GM23338 (cell line): ENCODE results near the gene SLU7. TPM values are rescaled to one million over a fixed set of nuclear protein-coding genes. Genes with fewer than 3 reads are reported as not detected.

Source experiments
- ATAC-seq: fragments of 200-7000 bp; cut with Tn5 transposase; 3 replicates; pipeline ENCODE4 v1.9.1; 2020
- DNase-seq: peaks from one replicate; pipeline ENCODE4 v3.0.0-alpha.2; 2015; ENCODE audit warnings: low spot score
- H2AFZ ChIP-seq: fragments of 200-600 bp; sonication (generic); 2 replicates; pipeline ENCODE4 v1.8.0; 2016; ENCODE audit warnings: antibody characterized with exemption, mild to moderate bottlenecking, moderate library complexity
- H3F3A ChIP-seq: fragments of 200-600 bp; sonication (generic); replicated peaks from 2 replicates; pipeline ENCODE4 v1.8.0; 2017; ENCODE audit warnings: antibody characterized with exemption, mixed run types, low read depth
- H3K27ac ChIP-seq: fragments of 200-600 bp; sonication (generic); 2 replicates; pipeline ENCODE4 v1.6.1; 2016; ENCODE audit warnings: low read depth
- H3K27me3 ChIP-seq: fragments of 200-600 bp; sonication (generic); 2 replicates; pipeline ENCODE4 v1.8.0; 2016; ENCODE audit warnings: mild to moderate bottlenecking, mixed run types, moderate library complexity; ENCODE audit not compliant: insufficient read depth
- H3K36me3 ChIP-seq: fragments of 200-600 bp; sonication (generic); 2 replicates; pipeline ENCODE4 v1.8.0; 2016; ENCODE audit warnings: mild to moderate bottlenecking; ENCODE audit not compliant: insufficient read depth
- H3K4me1 ChIP-seq: fragments of 200-600 bp; sonication (generic); 2 replicates; pipeline ENCODE4 v1.8.0; 2016; ENCODE audit warnings: mild to moderate bottlenecking, moderate library complexity; ENCODE audit not compliant: insufficient read depth
- H3K4me2 ChIP-seq: fragments of 200-600 bp; sonication (generic); 2 replicates; pipeline ENCODE4 v1.7.1; 2017; ENCODE audit warnings: mixed run types
- H3K4me3 ChIP-seq: fragments of 200-600 bp; sonication (generic); 2 replicates; pipeline ENCODE4 v1.6.1; 2016; ENCODE audit warnings: mixed run types
- H3K79me2 ChIP-seq: fragments of 200-600 bp; sonication (generic); replicated peaks from 2 replicates; pipeline ENCODE4 v1.8.0; 2017; ENCODE audit warnings: mild to moderate bottlenecking; ENCODE audit not compliant: insufficient read depth
- H3K9me2 ChIP-seq: fragments of 200-600 bp; sonication (generic); 2 replicates; pipeline ENCODE4 v1.8.0; 2017; ENCODE audit not compliant: insufficient read depth
- H4K20me1 ChIP-seq: fragments of 200-600 bp; sonication (generic); replicated peaks from 2 replicates; pipeline ENCODE4 v1.8.0; 2017; ENCODE audit warnings: mild to moderate bottlenecking; ENCODE audit not compliant: insufficient read depth
- H3K27ac Mint-ChIP-seq: 2 replicates; pipeline ENCODE4 v1.8.0; 2020; ENCODE audit warnings: inconsistent platforms, mild to moderate bottlenecking, moderate library complexity, mixed read lengths
- H3K27me3 Mint-ChIP-seq: 3 replicates; pipeline ENCODE4 v1.8.0; 2022; ENCODE audit warnings: low read depth, mild to moderate bottlenecking, moderate library complexity, mixed read lengths, inconsistent platforms; ENCODE audit not compliant: insufficient read depth, poor library complexity
- H3K36me3 Mint-ChIP-seq: 3 replicates; pipeline ENCODE4 v1.8.0; 2021; ENCODE audit warnings: low read depth, mild to moderate bottlenecking, inconsistent platforms, moderate library complexity, mixed read lengths
- H3K4me1 Mint-ChIP-seq: 3 replicates; pipeline ENCODE4 v1.8.0; 2020; ENCODE audit warnings: mild to moderate bottlenecking, inconsistent platforms, mixed read lengths
- H3K4me3 Mint-ChIP-seq: 3 replicates; pipeline ENCODE4 v1.8.0; 2021; ENCODE audit warnings: moderate library complexity, mild to moderate bottlenecking, inconsistent platforms, mixed read lengths
- H3K9me3 Mint-ChIP-seq: 3 replicates; pipeline ENCODE4 v1.8.0; 2020; ENCODE audit warnings: moderate library complexity, mild to moderate bottlenecking, inconsistent platforms, mixed read lengths
- CREB1 ChIP-seq: fragments of 250-450 bp; sonication (Bioruptor Pico); IDR thresholded peaks from 2 replicates; pipeline ENCODE4 v1.5.0; 2020; ENCODE audit warnings: low read depth, mild to moderate bottlenecking, moderate library complexity
- CTCF ChIP-seq, 2 experiments: fragments of 200-600 bp in 1 of 2; sonication (generic) in 1 of 2; conservative IDR thresholded peaks; 2 replicates each; pipeline versions ENCODE4 v1.5.1 to v1.6.1; 2016 to 2017; ENCODE audit warnings: antibody characterized with exemption in 2 of 2, low read depth in 2 of 2, mild to moderate bottlenecking in 2 of 2, moderate library complexity in 1 of 2
- EZH2 ChIP-seq: fragments of 200-600 bp; sonication (generic); IDR thresholded peaks from one replicate; pipeline ENCODE4 v1.8.0; 2017; ENCODE audit warnings: antibody characterized with exemption, mild to moderate bottlenecking, low read depth; ENCODE audit not compliant: unreplicated experiment
- EZH2phosphoT487 ChIP-seq: fragments of 200-600 bp; sonication (generic); IDR thresholded peaks from one replicate; pipeline ENCODE4 v1.8.1; 2018; ENCODE audit warnings: antibody characterized with exemption; ENCODE audit not compliant: unreplicated experiment
- JUNB ChIP-seq: IDR thresholded peaks from one replicate; pipeline ENCODE4 v1.6.1; 2016; ENCODE audit warnings: antibody characterized with exemption; ENCODE audit not compliant: unreplicated experiment
- NANOG ChIP-seq: IDR thresholded peaks from 2 replicates; pipeline ENCODE4 v1.6.1; 2016; ENCODE audit warnings: antibody characterized with exemption, borderline replicate concordance
- POLR2AphosphoS5 ChIP-seq: IDR thresholded peaks from 2 replicates; pipeline ENCODE4 v1.6.1; 2016; ENCODE audit warnings: antibody characterized with exemption, low read depth
- REST ChIP-seq: IDR thresholded peaks from one replicate; pipeline ENCODE4 v1.6.1; 2018; ENCODE audit warnings: antibody characterized with exemption; ENCODE audit not compliant: unreplicated experiment
- STAT1 ChIP-seq: IDR thresholded peaks from one replicate; pipeline ENCODE4 v1.6.1; 2016; ENCODE audit warnings: antibody characterized with exemption; ENCODE audit not compliant: unreplicated experiment
- ZNF114 ChIP-seq: fragments of 250-450 bp; sonication (Bioruptor Pico); IDR thresholded peaks from 2 replicates; pipeline ENCODE4 v1.5.0; 2020; ENCODE audit warnings: mild to moderate bottlenecking, moderate library complexity
- ZNF331 ChIP-seq: fragments of 250-450 bp; sonication (Bioruptor Pico); IDR thresholded peaks from 2 replicates; pipeline ENCODE4 v1.5.0; 2020; ENCODE audit warnings: low read depth, mild to moderate bottlenecking, moderate library complexity
- polyA plus RNA-seq: library from polyadenylated mRNA; unstranded; fragments of >200 nt; fragmentation: Nextera tagmentation; extraction: Ambion mirVana; gene quantifications from 2 replicates; pipeline ENCODE4 v1.2.1, GENCODE V29; 2016
- total RNA-seq: library from RNA; depleted of rRNA; stranded (reverse); fragments of >200 nt; shearing (Covaris generic); gene quantifications from 2 replicates; pipeline ENCODE4 v1.2.3, GENCODE V29; 2014
- TF ChIP-seq, protein P1 (sequence below): fragments of 250-450 bp; sonication (Bioruptor Pico); IDR thresholded peaks from 2 replicates; pipeline ENCODE4 v1.5.0; 2020; ENCODE audit warnings: mild to moderate bottlenecking, moderate library complexity
- TF ChIP-seq, protein P2 (sequence below): IDR thresholded peaks from 2 replicates; pipeline ENCODE4 v1.6.1; 2016; ENCODE audit warnings: antibody characterized with exemption

Gene SLU7
- total and polyA plus RNA-seq, 2 experiments from 2014 or later = 27.0 to 47.5 TPM

DNA sequence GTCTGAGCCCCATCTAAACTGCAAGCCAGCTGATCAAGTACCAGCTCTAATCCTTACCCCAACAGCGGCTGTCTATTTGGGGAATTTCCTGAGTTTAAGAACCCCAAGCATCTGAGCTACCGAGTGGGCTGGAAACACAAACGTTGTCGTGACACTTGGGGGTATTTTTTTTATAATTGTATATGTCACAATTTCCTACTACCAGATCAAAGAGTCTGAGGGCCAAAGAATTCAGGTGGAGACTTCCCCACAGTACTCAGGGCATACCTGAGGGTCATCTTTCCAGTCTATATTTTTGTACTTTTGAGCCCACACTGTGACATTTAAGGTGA is 45.6 kb upstream of the SLU7 start:
- Histone ChIP-seq H3F3A (no peaks in the 10 kb centered on the region), H3K4me3 (no peak overlapping the region), H3K9me2 (no peaks in the 10 kb centered on the region), H3K27ac (no peak overlapping the region), H3K36me3 (no peaks in the 10 kb centered on the region), H3K4me2 (no peak overlapping the region), H3K27me3 (no peaks in the 10 kb centered on the region), H3K79me2 (no peaks in the 10 kb centered on the region), H2AFZ (no peak overlapping the region), H3K4me1 (peaks cover 16% of the 10 kb centered on the region), H4K20me1 (no peaks in the 10 kb centered on the region)
- no peak overlapping the region for H3K4me3 Mint-ChIP-seq
- no peak overlapping the region for H3K27ac Mint-ChIP-seq
- peaks cover 13% of the 10 kb centered on the region; the same call in 2 of the 3 replicates for H3K4me1 Mint-ChIP-seq
- no peaks in the 10 kb centered on the region for H3K27me3 Mint-ChIP-seq
- H3K9me3 Mint-ChIP-seq = peaks cover 12% of the 10 kb centered on the region; the same call in 2 of the 3 replicates
- TF ChIP-seq EZH2phosphoT487 (no peak), REST (no peak), EZH2 (no peak), CREB1 (CRISPR knock-in tag) (no peak), JUNB (no peak), ZNF331 (CRISPR knock-in tag) (no peak), NANOG (no peak), ZNF114 (CRISPR knock-in tag) (no peak), CTCF (conservative IDR thresholded peaks at IDR 0.05; ENCODE audit: low read depth in 2 of 2) (no peak), POLR2AphosphoS5 (no peak), STAT1 (no peak)
- TF ChIP-seq, protein P1, sequence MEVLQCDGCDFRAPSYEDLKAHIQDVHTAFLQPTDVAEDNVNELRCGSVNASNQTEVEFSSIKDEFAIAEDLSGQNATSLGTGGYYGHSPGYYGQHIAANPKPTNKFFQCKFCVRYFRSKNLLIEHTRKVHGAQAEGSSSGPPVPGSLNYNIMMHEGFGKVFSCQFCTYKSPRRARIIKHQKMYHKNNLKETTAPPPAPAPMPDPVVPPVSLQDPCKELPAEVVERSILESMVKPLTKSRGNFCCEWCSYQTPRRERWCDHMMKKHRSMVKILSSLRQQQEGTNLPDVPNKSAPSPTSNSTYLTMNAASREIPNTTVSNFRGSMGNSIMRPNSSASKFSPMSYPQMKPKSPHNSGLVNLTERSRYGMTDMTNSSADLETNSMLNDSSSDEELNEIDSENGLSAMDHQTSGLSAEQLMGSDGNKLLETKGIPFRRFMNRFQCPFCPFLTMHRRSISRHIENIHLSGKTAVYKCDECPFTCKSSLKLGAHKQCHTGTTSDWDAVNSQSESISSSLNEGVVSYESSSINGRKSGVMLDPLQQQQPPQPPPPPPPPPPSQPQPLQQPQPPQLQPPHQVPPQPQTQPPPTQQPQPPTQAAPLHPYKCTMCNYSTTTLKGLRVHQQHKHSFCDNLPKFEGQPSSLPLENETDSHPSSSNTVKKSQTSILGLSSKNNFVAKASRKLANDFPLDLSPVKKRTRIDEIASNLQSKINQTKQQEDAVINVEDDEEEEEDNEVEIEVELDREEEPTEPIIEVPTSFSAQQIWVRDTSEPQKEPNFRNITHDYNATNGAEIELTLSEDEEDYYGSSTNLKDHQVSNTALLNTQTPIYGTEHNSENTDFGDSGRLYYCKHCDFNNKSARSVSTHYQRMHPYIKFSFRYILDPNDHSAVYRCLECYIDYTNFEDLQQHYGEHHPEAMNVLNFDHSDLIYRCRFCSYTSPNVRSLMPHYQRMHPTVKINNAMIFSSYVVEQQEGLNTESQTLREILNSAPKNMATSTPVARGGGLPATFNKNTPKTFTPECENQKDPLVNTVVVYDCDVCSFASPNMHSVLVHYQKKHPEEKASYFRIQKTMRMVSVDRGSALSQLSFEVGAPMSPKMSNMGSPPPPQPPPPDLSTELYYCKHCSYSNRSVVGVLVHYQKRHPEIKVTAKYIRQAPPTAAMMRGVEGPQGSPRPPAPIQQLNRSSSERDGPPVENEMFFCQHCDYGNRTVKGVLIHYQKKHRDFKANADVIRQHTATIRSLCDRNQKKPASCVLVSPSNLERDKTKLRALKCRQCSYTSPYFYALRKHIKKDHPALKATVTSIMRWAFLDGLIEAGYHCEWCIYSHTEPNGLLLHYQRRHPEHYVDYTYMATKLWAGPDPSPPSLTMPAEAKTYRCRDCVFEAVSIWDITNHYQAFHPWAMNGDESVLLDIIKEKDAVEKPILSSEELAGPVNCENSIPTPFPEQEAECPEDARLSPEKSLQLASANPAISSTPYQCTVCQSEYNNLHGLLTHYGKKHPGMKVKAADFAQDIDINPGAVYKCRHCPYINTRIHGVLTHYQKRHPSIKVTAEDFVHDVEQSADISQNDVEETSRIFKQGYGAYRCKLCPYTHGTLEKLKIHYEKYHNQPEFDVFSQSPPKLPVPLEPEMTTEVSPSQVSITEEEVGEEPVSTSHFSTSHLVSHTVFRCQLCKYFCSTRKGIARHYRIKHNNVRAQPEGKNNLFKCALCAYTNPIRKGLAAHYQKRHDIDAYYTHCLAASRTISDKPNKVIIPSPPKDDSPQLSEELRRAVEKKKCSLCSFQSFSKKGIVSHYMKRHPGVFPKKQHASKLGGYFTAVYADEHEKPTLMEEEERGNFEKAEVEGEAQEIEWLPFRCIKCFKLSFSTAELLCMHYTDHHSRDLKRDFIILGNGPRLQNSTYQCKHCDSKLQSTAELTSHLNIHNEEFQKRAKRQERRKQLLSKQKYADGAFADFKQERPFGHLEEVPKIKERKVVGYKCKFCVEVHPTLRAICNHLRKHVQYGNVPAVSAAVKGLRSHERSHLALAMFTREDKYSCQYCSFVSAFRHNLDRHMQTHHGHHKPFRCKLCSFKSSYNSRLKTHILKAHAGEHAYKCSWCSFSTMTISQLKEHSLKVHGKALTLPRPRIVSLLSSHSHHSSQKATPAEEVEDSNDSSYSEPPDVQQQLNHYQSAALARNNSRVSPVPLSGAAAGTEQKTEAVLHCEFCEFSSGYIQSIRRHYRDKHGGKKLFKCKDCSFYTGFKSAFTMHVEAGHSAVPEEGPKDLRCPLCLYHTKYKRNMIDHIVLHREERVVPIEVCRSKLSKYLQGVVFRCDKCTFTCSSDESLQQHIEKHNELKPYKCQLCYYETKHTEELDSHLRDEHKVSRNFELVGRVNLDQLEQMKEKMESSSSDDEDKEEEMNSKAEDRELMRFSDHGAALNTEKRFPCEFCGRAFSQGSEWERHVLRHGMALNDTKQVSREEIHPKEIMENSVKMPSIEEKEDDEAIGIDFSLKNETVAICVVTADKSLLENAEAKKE = no peak
- TF ChIP-seq, protein P2, sequence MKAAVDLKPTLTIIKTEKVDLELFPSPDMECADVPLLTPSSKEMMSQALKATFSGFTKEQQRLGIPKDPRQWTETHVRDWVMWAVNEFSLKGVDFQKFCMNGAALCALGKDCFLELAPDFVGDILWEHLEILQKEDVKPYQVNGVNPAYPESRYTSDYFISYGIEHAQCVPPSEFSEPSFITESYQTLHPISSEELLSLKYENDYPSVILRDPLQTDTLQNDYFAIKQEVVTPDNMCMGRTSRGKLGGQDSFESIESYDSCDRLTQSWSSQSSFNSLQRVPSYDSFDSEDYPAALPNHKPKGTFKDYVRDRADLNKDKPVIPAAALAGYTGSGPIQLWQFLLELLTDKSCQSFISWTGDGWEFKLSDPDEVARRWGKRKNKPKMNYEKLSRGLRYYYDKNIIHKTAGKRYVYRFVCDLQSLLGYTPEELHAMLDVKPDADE = no peak
- no peaks in the 10 kb centered on the region for H3K36me3 Mint-ChIP-seq
- no peak for ATAC-seq
- DNase-seq = no peak
